Stimulated activated CD8-positive, alpha-beta memory T cell treated with anti-CD3 and anti-CD28 coated beads, Interleukin-12 subunit alpha, Interleukin-12 subunit beta, amount 100 ng/mL, for 24 hours (primary cell): Measurements from ENCODE around the gene CDKN2AIP.
"Not testable (repeated sequence)": the region's sequence is repeated elsewhere in the genome, so short reads cannot be mapped to it uniquely, and the experiment has no call there.

ENCODE experiments used
- DNase-seq: peaks from one replicate; pipeline ENCODE4 v3.0.0-alpha.2; 2020; ENCODE audit errors: extremely low read depth

Gene CDKN2AIP

DNA sequence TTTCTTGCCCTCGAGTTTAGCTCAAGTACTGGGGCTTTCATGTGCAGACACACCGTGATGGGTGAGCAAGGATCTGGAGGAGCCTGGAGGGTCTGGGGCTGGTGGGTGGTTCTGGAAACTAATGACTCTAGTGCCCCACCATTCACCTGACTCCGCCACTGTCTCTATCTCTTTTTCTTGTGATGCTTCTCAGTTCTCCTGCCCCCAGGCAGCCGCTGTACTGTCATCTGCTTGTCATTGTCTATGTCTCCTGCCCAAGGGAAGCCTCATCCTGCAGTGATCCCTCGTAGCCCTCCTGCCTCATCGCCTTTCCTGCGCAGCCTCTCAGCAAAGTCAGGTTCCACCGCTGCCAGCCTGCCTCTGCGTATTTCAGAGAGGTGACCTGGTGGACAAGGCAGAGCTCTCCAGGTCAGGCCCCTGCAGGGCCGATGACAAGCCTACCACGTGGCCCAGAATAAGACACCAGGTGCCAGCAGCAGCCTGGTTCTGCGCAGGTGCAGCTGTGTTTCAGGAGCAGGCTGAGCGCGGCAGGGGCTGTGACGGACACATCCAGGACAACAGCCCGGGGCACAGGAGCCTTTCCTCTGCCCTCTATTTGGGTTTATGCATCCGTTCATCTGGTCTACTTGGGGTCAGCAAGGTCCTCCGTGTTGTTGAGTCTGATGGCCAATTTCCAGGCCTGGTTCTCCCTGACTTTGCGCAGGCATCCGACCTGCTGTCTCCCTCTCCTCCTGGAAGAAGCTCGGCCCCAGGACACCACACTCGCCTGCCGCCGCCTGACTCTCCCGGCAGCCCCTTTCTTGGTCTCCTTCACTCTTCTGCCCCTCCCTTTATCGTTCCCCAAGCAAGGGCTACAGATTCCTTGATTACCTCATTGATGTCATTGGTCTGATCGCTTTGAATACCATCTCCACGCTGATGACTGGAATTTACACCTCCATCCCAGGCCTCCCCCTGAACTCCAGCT, 30.9 kb upstream of the CDKN2AIP start:
- DNase-seq, result no peak

GRCh38 chr4:183416879-183417755, 27.3 kb upstream of the CDKN2AIP start:
- no peak for DNase-seq

- DNase-seq, result no peak
Measured at GRCh38 chr4:183422962-183423631, 21.3 kb upstream of the CDKN2AIP start.

DNA sequence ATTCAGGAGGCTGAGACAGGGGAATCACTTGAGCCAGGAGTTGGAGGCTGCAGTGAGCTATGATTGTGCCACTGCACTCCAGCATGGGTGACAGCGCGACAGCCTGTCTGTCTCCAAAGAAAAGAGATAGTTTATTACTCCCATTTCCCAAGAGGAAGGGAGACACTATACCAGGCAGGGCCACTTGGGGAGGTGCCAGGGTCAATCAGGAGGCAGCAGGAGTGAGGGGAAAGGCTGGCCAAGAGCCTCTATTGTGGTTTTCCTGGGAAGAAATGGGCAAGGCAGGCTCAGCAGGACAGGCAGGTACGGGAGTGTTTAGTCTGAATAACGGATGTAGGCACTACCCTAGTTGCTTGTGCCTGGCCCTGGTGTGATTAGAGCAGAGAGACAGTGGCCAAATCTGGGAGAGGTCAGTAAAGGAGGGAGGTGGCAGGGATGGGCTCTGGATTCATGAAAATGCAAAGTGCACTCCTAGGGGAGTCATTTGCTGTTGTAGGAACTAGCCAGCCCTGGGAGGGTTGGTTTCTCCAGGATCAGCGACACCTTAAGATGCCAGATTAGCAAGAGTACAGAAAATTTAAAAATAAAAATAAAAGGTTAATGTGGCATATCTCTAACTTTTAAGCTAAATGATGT, 20.2 kb upstream of the CDKN2AIP start:
- no peak for DNase-seq

- DNase-seq, result no peak
Measured at GRCh38 chr4:183426507-183426906, 17.9 kb upstream of the CDKN2AIP start.

DNA sequence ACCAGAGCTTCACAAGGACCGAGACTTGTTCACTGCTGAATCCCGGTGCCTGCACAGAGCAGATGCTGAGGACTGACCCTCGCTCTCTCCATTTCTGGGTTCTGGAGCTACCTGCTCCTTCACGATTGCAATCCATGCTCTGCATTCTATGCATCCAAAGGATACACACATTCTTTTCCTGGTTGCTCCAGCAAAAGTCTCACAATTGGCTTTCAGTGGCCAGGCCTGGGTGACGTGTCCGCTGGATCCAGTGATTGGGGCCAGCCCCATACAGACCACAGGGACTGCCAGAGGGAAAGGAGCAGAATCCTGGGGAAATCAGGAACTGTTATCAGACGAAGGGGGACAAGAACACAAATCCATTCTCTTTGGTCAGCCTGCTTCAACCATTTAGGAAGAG, 14.9 kb upstream of the CDKN2AIP start:
- no peak for DNase-seq

GRCh38 chr4:183430317-183430993, 14.0 kb upstream of the CDKN2AIP start:
- DNase-seq, result no peak

GRCh38 chr4:183430994-183431347, 13.5 kb upstream of the CDKN2AIP start:
- DNase-seq, result no peak

DNA sequence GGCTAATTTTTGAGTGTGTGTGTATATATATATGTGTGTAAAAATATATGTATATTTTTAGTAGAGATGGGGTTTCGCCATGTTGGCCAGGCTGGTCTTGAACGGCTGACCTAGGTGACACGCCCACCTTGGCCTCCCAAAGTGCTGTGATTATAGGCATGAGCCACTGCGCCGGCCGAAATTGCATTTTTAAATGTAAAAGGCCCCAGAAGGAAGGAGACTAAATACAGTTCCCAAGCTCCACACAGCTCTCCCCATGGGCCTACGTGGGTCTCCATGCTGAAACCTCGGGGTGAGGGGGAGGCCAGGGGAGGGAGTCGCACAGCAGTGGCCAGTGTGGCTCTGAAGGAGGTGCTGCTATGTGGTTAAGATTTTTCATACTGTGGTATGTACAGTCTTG, 12.8 kb upstream of the CDKN2AIP start:
- no peak for DNase-seq

GRCh38 chr4:183433183-183433582, 11.3 kb upstream of the CDKN2AIP start:
- DNase-seq, result not testable (repeated sequence)

DNA sequence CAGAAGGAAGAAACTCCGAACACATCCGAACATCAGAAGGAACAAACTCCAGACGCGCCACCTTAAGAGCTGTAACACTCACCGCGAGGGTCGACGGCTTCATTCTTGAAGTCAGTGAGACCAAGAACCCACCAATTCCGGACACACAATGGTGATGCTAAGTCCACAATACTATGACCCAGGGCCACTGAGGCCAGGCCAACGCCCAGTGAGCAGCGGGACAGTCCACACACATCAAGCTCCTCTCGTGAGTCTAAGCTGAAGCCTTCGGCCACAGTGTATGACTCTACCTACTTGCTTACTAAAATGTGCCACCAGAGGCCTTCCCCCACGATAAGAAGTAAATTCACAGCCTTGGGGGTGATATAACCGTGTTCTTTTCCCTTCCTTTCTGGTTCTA, 10.2 kb upstream of the CDKN2AIP start:
- no peak for DNase-seq

DNA sequence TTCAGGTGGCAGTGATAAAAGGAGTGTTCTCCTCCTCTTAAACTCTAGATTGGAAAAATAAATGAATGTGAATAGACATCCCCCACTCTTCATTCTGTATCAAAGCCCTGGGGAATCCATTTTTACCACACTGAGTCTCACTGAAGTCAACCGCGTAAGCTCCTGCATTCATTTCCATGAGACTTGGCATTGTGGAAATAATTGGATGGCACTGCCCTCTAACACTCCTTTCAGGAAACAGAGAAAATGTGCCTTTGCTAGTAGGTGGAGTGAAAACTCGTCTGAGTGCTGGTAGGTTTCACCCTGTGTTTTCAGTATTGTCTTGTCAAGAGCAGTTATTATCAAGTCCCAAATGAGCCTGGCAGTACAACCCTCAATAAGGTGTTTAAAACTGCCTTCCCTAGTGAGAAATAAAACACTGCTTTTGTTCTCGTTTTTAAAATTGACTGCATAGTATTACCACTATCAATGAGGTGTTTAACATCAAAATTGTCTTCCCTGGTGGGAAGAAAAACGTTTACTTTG, 9.7 kb upstream of the CDKN2AIP start:
- DNase-seq, result no peak

DNA sequence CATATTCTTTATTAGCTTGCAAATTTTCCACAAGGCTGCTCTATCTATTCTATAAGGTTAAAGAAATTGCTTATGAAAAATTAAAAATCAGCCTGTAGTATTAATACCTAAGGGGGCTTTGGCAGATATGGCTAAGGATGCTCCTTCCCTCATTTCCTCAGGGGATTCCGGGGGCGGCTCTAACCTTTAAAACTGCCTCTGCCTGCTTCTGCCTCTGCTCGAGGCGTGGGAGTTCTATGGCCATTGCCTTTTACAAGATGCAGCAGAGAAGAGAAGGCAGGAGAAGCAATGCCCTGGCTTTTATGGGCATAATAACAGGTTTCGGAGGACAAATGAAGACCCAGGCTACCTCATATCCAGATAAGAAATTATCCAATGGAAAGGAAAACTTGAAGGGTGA, 8.6 kb upstream of the CDKN2AIP start:
- no peak for DNase-seq

GRCh38 chr4:183436417-183436816, 8.0 kb upstream of the CDKN2AIP start:
- DNase-seq, result no peak

DNA sequence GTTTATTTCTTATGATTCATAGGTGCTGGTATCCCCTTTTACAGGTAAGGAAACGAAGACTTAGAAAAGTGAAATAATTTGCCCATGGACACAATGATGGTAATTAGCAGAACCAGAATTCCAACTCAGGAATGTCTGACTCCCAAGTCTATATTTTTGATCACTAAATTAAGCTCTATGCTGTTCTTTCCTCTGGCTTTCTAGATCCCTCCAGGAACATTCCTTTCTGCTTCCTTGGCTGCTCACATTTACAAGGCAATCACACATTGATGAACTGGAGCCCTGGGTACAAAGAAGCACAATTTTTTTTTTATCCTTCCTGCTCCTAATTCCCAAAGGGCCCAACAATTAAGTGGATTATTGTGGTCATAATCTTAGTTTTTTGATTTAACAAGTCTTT, 7.0 kb upstream of the CDKN2AIP start:
- no peak for DNase-seq

GRCh38 chr4:183438458-183439113, 5.8 kb upstream of the CDKN2AIP start:
- DNase-seq, result no peak

DNA sequence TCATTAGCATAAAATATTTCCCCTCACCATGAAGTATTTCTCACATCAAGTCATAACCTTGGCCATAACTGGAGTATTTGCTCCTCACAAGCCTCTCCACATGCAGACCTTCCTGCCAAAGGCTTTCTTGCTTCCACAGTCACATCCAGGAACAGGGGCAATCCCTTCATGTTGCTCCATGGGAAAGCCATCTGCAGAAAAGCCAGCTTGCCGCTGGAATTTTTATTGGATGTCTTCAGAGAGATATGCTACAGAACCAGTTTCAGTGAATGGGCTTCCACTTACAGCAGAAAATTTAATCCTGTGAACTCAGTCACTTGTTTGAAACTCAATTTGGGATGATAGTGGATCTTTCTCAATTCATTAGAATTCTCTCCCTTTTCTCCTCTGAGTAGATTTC, 3.2 kb upstream of the CDKN2AIP start:
- no peak for DNase-seq

- no peak for DNase-seq
Measured at GRCh38 chr4:183443655-183444213, 702 bp upstream of the CDKN2AIP start.

DNA sequence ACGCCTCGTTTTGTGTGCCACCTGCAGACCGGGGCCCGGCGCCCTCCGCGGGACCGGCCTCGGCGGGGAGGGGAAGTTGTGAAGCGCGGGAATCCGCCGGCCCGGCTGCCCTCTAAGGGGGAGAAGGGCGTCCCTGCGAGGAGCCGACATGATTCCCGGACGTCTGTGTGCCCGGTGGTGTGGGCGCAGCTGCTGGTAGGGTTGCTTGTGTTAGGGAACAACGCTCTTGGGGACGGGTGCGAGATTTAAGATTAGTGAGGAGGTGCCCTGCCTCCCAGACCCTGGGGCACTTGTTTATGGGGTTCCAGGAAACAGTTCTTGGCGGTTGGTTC, 627 bp downstream of the CDKN2AIP start:
- no peak for DNase-seq

- no peak for DNase-seq
Measured at GRCh38 chr4:183447646-183448045, 3.2 kb downstream of the CDKN2AIP start.
